GM04504 (cell line): ENCODE measurements around the gene EPHB1.

ENCODE experiments used
- DNase-seq: peaks from one replicate; pipeline ENCODE4 v3.0.0-alpha.2; 2012; ENCODE audit warnings: low read depth

Gene EPHB1

DNA sequence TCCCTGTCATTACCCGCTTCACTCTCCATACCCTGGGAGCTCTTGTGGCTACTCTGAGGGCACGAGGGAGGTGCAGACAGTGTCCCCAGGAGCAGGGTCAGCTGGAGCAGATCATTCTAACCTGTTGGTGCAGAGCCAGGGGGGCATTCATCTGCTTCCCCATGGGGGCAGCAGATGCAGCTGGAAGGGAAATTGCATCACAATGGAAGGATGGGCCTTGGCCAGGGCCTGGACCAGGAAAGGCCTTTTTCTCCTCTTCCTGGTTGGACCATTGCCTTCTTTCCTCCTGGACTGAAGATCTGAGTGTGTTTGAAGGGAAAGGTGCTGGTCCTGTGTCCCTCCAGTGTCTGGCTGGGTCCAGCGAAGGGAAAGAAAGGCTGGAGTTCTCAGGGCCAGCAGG is 55.7 kb downstream of the EPHB1 start:
- DNase-seq, result no peak

DNA sequence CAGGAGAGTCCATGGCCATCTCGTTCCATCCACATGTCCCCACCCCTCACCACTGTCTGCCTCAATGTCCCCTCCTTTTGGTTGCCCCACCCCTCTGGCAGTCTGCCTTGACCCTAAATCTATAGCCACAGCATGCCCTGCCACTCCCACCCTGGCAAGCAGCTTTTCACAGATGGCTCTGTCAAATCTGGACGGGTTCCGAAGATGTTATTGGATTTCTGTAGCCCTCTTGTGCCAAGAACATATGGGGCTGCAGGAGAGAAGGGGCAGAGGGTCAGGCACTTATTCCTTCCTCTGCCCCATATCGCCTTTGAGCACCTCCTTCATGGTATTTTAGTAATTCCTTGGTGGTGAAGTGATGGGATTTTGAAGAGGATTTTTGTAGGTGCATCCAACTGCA is 57.1 kb downstream of the EPHB1 start:
- DNase-seq, result no peak

DNA sequence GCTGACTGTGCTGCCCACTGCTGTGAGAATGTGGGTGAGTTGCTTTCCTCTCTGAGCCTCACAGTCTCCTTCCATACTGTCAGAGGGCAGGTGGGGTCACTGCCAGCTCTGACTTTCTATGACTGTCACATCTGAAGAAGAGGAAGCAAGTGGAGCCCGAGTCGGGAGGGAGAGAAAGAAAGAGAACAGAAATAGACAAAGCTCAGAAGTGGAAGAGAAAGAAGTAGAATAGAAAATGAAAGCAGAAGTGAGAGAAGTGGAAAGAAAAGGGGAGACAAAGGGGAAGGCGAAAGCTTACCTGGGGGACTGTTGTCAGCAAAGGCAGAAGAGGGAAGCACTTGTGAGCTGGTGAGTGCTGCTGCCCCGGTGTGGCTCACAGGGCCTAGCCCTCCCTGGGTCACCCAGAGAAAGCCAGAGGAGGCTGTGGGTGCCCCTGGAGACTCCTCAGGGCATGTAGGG is 57.9 kb downstream of the EPHB1 start:
- DNase-seq, result no peak

DNA sequence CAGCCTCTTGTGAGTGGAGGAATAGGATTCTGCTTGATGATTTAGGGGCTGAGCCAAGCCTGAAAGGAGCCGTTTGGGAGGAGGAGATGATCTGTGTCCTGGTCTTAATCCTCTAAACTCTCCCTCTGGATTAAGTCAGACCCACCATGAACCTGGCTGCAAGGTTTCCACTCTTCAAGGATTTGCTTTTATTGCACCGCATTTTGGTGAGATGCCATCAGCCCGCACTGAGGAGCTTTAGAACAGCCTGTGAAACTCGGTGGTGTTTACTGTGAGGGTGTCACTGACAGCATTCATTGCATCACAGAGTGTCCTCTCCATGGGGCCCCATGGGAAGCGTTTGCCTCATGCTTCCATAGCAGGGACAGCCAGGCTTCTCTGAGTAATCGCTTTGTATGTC is 59.2 kb downstream of the EPHB1 start:
- DNase-seq, result no peak

DNA sequence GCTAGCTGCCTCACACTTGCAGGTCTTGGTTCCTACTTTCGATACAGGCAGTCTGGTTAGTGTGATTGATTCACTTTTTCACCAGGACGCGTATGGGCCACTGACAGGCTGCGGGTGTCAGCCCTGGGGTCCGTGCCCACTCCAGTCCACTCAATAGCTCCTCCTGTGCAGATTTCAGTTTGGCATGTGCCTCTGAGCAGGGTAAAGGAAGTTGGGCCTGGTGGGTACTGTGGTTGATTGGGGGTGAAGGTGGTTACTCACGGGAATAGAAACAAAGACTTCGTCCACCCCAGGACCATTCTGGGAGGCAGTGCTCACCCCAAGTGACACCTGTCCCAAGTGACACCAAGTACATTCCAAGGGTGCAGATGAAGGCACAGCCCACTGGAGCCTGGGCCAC is 62.3 kb downstream of the EPHB1 start:
- DNase-seq, result no peak

DNA sequence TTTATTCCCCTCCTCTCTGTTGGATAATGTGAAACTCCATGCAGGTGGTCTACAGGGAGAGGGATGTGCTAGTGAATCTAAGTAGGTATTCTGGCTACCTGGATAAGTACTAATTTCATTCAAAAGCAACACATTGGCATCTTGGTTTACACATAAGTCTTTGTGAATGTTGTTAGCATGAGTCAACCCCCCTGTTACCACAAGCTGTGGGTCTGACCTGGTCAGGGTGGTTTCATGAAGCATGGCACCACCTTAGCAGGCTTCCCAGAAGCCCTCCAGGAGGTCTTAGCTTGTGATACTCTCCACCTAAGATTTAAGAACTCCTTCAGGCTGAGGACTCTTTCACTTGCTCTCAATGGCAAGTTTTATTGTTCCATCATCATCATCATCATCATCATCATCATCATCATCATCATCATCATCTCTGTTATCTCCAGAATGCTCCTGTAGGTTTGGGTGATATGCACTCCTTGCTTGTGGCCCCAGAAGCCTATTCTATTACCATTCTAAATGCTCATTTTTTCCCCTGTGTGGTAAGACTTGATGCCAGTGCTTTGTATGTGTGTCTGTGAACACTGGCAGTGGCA is 62.8 kb downstream of the EPHB1 start:
- DNase-seq, result no peak

DNA sequence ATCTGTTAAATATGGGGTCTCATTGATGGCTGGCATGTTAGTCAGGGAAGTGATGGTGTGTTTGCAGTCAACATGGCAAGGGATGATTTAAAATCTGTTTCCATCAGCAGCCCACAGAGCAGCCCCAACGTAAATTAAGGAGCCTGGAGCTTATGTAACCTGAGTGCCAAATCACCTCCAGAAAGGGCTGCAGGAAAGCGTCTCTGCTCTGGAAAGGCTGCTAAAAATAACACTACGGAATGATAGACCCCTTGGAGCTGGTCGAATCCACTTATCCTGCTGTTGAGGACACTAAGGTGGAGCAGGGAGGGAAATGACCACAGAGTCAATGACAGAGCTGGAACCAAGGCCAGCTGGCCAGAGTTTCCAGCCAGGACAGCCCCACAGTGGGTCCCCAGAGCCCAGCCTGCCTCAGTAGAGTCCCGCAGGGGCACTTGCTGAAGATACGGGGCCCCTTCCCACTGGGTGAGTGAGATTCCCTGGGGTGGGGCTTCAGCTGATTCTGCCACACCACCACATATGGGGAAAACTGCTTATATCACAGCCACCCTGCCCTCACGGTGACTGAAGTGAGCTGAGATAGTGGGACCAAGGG is 63.5 kb downstream of the EPHB1 start:
- DNase-seq, result no peak

DNA sequence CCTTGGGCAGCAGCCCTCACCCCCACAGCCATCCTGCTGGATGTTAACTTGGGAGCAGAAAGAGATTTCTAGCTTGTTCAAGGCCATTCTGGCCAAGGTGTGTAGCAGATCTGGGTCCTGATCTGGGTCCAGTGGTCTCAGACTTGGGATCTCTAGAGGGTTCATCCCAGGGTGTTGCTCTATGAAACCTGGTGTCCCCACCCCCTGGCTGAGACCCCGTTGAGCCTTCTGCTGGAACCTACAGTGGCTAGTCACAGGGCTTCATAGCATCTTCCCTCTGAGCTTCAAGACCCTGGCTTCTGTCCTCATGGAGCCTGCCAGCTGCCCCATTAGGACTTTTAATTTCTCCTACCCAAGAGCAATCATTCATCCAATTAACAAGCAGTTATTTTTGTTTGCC is 64.3 kb downstream of the EPHB1 start:
- no peak for DNase-seq

DNA sequence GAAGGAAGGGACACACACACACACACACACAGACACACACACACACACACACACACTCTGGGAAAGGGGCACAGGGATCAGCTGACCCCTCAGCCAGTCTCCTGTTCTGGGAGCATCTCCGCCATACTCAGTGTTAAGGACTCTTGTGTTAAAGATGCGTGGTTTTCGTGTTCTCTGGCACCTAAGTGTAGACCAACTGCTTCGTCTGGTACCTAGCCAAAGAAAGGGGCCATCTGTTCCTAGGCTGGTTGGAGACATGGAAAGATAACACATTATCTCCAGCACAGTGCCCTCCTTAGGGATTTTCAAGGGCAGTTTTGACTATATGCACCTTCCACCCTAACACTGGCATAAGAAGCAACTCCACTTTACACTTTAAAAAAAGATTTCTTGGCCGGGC is 65.1 kb downstream of the EPHB1 start:
- DNase-seq, result no peak

DNA sequence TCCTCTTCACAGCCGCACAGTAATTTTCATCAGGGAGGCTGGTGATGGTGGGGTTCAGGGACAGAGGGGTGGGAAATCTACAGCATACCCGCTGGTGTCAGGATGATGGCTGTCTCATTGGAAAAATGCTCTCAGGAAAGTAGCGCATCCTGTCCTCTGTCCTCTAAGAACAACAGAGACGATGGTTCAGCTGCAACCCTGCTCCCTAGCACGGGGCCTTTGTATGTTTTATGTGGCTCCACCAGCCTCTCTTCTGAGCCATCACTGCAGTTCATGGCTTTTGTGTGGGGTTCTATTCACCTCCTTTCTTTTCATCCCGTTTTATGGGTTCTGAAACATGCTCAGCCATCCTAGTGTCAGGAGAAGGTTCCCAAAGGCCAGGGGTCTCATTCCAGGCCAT is 68.9 kb downstream of the EPHB1 start:
- DNase-seq, result no peak

DNA sequence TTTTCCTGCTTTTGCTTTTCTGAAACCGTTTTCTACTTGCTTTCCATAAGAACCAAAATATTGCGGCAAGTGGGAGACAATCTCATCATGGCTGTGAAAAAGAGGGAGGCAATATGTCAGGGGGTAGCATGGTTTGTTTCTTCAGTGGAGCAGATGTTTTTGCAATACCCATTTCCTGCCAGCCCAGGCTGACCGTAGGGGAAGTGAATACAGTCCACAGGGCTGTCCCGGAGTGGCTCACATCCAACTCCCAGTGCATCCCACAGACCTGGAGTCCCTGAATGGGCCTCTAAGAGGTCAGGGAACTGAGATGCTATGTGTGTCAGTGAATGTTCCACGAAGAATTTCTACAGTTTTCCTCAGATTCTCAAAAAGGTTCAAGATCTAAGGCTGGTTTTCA is 69.6 kb downstream of the EPHB1 start:
- no peak for DNase-seq

DNA sequence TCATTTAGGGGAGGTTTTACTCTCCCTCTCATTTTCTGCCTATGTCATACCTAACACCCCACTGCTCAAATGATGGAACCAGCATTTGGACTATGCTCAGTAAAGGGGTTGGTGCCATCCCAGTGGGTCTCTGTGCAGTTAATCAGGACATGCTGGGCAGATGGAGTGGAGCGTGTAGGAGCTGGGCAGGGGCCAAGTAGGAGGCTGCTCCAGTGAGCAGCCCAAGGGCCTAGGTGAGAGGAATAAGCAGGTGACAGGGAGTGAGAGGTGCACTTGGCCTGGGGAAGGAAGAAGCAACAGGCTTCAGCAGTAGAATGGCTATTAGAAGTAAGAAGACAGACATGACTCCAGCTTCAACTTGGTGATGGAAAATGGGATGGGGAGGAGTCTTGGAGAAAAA is 72.2 kb downstream of the EPHB1 start:
- no peak for DNase-seq

DNA sequence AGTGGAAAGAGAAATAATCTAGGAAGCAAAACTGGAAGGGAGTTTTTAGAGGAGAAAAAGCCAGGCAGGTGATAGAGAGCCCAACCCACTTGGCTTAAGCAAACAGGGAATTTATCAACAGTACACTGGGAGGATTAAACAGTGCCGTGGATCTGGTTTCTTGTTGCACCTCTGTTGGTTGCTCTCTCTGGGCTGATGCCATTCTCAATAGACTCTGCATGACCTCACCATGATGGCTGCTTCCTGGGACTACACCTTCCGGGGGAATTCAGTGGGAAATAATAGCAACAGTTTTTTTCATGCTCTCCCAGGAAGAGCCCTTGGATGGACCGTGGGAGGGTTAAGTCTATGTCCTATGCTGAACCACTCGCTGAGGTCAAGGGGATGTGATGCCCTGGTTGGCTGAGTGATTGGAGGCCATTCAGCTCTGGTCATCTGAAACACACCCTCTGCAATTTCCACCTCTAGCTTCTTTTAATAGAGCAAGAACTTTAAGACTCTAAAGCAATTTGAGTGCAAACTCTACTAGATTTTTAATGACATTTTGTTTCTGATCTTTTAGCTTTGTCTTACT is 74.2 kb downstream of the EPHB1 start:
- no peak for DNase-seq

DNA sequence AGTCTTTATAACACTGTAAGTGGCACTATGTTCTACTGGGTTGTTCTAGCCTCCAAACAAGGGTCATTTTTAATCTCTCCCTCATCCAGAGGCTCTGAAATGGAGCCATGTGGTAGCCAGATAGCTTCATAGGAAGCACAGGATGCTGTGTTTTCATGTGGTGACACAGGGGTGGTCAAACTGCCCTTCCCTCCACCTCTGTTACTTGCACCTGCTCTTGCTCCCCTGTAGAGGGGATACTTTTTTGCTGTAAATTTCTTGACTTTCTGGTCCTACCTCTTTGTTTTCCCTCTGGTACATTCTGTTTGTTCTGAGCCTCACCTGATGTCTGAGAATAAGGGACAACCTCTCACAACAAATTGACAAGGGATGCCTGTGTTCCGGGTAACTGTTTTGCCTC is 76.8 kb downstream of the EPHB1 start:
- DNase-seq, result no peak

DNA sequence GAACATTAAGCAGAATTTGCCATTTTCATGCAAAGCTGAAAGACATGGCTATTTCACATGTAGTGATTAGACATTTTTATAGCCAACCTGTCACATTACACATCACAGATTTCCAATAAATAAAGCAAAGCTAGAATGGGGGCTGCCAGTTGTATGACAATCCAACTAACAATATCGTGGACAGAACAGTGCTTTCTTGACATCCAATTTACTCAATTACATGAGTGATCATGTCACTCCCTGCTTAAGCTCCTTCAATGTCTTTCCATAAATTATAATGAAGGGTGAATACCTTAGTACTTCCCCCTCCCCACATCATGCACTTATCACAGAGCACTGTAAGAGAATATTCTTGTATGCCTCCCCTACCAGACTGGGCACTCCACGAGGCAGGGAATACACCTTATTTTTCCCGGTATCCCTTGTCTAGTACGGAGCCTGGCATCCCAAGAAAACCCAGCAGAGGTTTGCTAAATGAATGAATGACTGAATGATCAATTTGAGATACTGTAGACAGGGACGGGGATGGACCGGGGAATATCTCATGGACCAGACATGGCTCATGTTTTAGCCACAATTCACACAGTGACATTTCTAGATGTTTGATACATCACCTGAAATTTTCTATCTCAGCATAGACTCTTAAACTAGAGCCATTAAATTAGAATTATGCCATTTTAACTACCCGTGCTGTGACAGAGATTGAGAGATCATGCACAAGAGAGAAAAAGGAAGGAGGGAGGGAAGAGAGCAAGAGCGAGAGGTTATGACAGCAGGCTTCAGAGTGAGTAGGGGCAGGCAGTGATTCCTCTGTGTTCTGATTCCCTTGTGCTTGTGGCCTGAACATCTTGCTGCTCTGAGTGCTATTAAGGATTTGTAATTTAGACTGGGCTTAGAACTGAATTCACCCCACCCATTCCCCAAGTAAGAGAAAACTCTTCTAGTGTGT is 77.7 kb downstream of the EPHB1 start:
- no peak for DNase-seq

DNA sequence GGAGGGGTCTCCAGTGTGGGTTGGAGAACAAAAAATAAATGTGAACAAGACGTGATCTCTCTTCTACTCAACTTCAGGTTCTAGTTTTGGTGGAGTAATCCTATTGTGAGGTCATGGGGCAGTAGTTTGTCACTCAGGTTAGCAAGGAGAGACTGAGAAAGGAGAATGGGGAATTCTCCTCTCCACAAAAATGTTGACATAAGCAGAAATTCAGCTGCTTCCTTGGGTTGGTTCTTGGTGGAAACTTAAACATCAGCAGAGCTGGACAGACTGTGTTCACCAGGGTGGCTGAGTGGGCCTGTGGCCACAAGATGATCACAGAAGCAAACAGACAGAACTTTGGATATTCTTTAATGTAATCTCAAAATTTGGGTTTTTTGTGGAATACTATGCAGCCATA is 78.7 kb downstream of the EPHB1 start:
- no peak for DNase-seq

DNA sequence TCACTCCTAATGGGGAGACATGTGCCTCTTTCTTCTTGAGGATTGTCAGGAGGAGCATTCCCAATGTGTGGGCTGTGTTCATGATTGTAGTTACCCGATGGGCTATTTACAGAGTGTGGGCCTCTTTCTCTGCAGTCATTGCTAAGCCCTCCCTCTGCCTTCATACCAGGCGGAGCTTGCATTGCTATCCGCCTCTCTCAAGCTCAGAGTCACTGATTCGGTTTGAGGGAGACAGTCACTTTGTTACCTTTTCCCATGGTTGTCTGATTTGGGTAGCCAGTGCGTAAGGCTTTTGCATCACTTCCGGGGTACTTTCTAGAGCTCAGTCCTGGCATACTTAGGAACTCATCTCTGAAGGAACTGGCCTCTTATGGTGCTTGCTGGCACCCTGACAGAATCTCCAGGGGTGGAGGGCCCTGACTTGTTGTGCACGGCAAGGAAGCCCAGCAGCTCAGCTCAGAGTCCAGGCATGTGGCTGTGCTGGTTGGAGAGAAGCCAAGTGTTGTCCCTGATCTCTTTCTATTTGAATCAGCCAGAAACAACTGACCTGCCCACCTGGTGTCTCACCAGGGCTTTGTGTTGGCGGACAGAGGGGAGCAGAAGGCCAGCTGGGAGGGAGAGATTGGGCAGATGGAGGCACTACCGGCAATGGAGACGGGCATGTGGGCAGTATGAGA is 79.8 kb downstream of the EPHB1 start:
- DNase-seq, result no peak

DNA sequence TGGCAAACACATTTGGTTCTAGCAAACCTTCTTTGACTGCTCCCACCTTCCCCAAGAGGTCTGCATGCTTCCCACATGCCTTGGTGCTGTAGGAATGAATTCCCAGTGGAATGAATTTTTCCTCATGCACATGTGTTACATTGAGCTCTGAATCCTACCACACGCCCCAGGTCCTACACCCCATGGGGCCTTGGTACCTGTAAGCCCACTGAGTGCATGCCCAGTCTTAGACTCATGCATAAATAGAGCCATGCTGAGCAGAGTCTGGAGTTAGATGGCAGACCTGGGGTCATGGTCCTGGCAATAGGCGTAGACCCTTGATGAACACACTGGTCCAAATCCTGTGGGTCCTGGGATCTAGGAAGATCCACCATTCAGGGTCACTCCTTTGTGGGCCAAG is 81.8 kb downstream of the EPHB1 start:
- no peak for DNase-seq

DNA sequence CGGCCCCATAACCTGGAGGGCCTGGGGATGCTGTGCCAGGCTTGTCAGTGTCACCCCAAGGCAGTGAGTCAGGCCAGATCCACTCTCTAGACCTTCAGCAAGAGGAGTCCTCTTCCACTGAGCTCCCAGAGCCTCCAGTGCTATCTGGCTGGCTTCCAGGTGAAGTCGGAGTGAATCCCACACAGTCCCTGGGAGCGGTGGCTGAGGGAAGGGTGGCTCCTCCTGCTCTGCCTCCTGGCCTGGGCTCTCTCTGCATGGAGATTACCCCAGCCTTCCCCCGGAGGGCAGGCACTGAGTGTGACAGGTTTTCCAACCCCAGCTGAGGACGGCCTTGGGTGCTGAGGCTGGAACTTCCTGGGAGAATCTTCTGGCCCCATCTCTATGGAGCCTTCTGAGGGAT is 82.7 kb downstream of the EPHB1 start:
- no peak for DNase-seq

DNA sequence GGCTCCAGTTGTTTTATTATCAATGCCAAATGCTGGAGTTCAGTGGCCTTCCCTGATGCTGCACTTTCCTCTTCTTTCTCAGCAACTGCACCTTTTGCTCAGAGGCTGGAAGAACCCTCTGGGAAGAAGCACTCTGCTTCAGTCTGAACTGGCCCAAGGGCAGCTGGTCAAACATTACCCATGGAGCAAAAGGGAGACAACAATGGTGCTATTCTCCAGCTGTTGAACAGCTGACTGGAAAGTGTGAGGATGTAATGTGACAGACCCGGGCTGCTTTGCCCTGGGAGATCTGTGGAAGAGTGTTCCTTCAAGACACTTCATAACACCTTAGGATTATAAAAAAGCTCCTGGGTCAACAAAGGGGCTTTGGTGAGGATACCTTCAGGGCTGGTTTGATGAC is 84.9 kb downstream of the EPHB1 start:
- DNase-seq, result no peak

DNA sequence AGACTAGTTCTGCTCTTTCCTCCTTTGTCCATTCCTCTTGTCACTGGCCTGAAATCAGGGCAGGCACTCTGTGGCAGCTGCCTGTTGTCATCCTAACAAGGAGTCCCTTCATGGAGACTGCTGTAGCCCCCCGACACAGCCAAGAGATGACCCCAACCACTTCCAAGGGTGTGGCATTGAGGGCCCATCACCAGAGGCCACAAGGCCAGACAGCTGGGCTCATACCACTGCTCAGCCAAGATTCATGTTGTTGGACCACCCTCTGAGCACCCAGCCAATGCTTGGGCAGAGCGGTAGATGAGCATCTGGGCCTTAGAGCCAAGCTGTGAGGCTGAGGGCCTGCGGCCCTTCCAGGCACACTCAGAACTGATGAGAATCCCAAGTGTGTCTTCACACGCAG is 85.4 kb downstream of the EPHB1 start:
- DNase-seq, result no peak

DNA sequence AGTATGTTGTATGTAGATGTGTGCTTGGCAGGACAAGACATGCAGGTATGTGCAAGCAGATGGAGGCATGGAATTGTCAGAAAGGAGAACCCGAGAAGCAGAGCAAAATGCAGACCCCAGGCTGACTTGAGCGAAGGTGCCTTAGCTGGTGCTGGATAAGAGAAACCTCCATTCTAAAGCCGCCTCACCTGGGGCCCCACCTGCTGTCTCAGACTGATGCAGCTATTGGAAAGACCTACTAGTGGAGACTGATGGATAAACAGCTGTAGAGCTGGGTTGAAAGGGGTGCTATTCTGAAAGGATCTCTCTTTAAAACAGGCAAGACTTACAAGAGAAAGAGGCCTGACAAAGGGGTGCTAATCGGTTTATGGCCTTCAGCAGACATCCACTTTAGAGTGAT is 86.2 kb downstream of the EPHB1 start:
- DNase-seq, result no peak
